Nephron (organoid): ENCODE data around the gene ENDOD1.

Source experiments
- H3K27ac Mint-ChIP-seq, 3 experiments: 2 replicates each; pipeline ENCODE4 v1.8.0; 2020; ENCODE audit warnings: mixed read lengths in 3 of 3, mild to moderate bottlenecking in 2 of 3, moderate library complexity in 1 of 3
- H3K27me3 Mint-ChIP-seq: 2 replicates; pipeline ENCODE4 v1.8.0; 2021; ENCODE audit warnings: low read depth, mild to moderate bottlenecking, moderate library complexity, mixed read lengths
- H3K36me3 Mint-ChIP-seq: 2 replicates; pipeline ENCODE4 v1.8.0; 2020; ENCODE audit warnings: low read depth, mixed read lengths
- H3K4me1 Mint-ChIP-seq: 2 replicates; pipeline ENCODE4 v1.8.0; 2020; ENCODE audit warnings: mixed read lengths
- H3K4me3 Mint-ChIP-seq, 3 experiments: 2 replicates each; pipeline ENCODE4 v1.8.0; 2020; ENCODE audit warnings: mild to moderate bottlenecking in 3 of 3, mixed read lengths in 3 of 3, moderate library complexity in 2 of 3
- H3K9me3 Mint-ChIP-seq: 2 replicates; pipeline ENCODE4 v1.8.0; 2020; ENCODE audit warnings: mixed read lengths
- CTCF ChIP-seq, 3 experiments: fragments of 200-600 bp; sonication (generic); IDR thresholded peaks; one replicate each; pipeline ENCODE4 v1.5.0; 2021; ENCODE audit warnings: antibody characterized with exemption in 3 of 3; ENCODE audit not compliant: unreplicated experiment in 3 of 3

ENDOD1 gene

GRCh38 chr11:95154514-95154913 lies 64.9 kb downstream of the ENDOD1 start:
- H3K27me3 Mint-ChIP-seq: peaks cover 3% of the 10 kb centered on the region
- peak overlapping the region in 1 of 3 experiments; percentile 63 for H3K27ac Mint-ChIP-seq
- H3K9me3 Mint-ChIP-seq: no peaks in the 10 kb centered on the region
- no peak overlapping the region for H3K4me3 Mint-ChIP-seq
- TF ChIP-seq CTCF (IDR thresholded peaks at IDR 0.05; ENCODE audit: unreplicated experiment in 3 of 3): peak; percentile 59 to 67 (median 67)
- H3K36me3 Mint-ChIP-seq: no peaks in the 10 kb centered on the region
- H3K4me1 Mint-ChIP-seq: peaks cover 62% of the 10 kb centered on the region

GRCh38 chr11:95155385-95155784 lies 65.7 kb downstream of the ENDOD1 start:
- peak overlapping the region in 1 of 3 experiments; percentile 21 for H3K27ac Mint-ChIP-seq

DNA sequence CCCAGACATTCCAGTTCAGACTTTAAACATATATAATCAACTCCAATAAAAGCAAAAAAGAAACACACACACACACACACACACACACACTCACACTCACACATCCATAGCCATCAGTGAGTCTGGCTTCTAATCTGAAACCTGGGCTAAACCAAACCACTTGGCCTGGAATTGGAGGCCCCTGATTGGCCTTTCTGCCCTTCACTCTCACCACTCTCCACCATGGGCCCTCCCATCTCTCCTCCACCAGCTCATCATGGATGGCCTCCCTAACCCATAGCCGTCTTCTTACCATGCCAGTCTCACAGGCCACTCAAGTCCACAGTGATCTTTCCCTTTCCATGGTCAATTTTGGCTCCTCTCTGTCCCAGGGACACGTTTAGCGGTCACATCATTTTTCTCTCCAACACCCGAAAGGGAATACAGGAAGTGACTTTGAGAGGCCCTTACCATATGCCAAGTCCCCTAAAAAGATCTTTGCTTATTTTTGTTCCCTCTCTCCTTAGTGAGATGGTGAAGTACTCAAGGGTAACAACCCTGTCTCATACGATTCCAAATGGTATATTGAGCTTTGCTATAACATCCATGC lies 66.6 kb downstream of the ENDOD1 start:
- H3K4me1 Mint-ChIP-seq: peaks cover 59% of the 10 kb centered on the region
- peak overlapping the region in 2 of 3 experiments; percentile 76 to 89 for H3K27ac Mint-ChIP-seq
- no peaks in the 10 kb centered on the region for H3K9me3 Mint-ChIP-seq
- no peak for TF ChIP-seq CTCF (IDR thresholded peaks at IDR 0.05; ENCODE audit: unreplicated experiment in 3 of 3)
- H3K4me3 Mint-ChIP-seq: no peak overlapping the region
- peaks cover 3% of the 10 kb centered on the region for H3K27me3 Mint-ChIP-seq
- no peaks in the 10 kb centered on the region for H3K36me3 Mint-ChIP-seq

More at GRCh38 chr11:95155385-95155784, 65.7 kb downstream of the ENDOD1 start:
- no peak for TF ChIP-seq CTCF (IDR thresholded peaks at IDR 0.05; ENCODE audit: unreplicated experiment in 3 of 3)
- no peak overlapping the region for H3K4me3 Mint-ChIP-seq
- H3K36me3 Mint-ChIP-seq: no peaks in the 10 kb centered on the region
- H3K27me3 Mint-ChIP-seq: peaks cover 3% of the 10 kb centered on the region
- no peaks in the 10 kb centered on the region for H3K9me3 Mint-ChIP-seq
- peaks cover 59% of the 10 kb centered on the region for H3K4me1 Mint-ChIP-seq

DNA sequence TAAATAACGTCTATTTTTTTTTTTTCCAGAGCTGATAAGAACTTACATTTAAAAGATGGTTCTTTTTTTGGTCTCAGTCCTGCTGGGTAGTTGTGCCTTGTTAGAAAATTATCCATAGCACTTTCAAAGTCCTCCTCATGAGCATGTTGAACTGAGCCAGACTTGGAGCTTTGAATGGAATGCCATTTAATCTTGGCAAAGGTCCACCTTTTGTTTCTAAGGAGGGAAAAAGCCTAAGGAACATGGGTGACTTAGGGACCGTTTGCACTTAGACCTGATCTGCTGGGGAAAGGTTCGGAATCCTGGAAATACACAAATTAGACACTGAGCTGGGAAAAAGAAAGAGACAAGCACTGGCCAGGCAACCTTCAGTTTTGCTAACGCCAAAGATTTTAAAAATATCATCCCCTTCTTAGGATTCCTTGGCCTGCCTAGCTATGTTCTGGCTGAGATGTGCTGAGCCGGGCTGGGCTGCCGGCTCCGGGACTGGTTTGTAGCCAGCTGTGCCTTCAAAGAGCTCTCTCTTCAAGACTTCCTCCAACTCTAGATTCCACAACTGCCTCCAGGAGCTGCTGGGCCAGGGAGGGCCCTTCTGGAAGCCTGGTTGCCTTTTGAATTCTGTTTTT lies 67.4 kb downstream of the ENDOD1 start:
- no peaks in the 10 kb centered on the region for H3K27me3 Mint-ChIP-seq
- peak overlapping the region in 1 of 3 experiments; percentile 3 for H3K4me3 Mint-ChIP-seq
- peaks cover 58% of the 10 kb centered on the region for H3K4me1 Mint-ChIP-seq
- H3K27ac Mint-ChIP-seq: peak overlapping the region in 2 of 3 experiments; percentile 76 to 89
- no peak for TF ChIP-seq CTCF (IDR thresholded peaks at IDR 0.05; ENCODE audit: unreplicated experiment in 3 of 3)
- no peaks in the 10 kb centered on the region for H3K36me3 Mint-ChIP-seq
- H3K9me3 Mint-ChIP-seq: no peaks in the 10 kb centered on the region

GRCh38 chr11:95157824-95158223 lies 68.2 kb downstream of the ENDOD1 start:
- peaks cover 53% of the 10 kb centered on the region for H3K4me1 Mint-ChIP-seq
- H3K27ac Mint-ChIP-seq: peak overlapping the region in 2 of 3 experiments; percentile 76 to 89
- no peaks in the 10 kb centered on the region for H3K9me3 Mint-ChIP-seq
- TF ChIP-seq CTCF (IDR thresholded peaks at IDR 0.05; ENCODE audit: unreplicated experiment in 3 of 3): no peak
- H3K27me3 Mint-ChIP-seq: no peaks in the 10 kb centered on the region
- H3K36me3 Mint-ChIP-seq: no peaks in the 10 kb centered on the region
- no peak overlapping the region for H3K4me3 Mint-ChIP-seq

DNA sequence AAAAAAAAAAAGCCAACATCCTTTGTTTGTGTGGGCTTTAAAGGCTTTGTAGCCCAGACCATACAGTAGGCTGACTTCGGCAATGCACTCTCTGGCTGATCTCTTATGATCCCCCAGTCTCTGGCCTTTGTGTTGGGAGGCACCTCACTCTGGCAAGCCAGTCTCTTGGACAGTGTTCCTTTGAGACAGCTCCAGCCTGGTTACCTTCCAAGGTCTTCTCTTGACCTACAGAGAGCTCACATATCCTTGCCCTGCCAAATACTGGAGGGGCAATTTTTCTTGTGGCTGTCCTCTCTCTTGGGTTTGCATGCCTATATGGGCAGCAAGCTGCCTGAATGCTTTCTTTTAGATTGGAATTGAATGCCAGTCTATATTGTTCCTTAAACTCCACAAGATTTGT lies 71.6 kb downstream of the ENDOD1 start:
- no peaks in the 10 kb centered on the region for H3K27me3 Mint-ChIP-seq
- no peak for TF ChIP-seq CTCF (IDR thresholded peaks at IDR 0.05; ENCODE audit: unreplicated experiment in 3 of 3)
- no peaks in the 10 kb centered on the region for H3K9me3 Mint-ChIP-seq
- no peaks in the 10 kb centered on the region for H3K36me3 Mint-ChIP-seq
- H3K4me1 Mint-ChIP-seq: peaks cover 31% of the 10 kb centered on the region
- peak overlapping the region in 1 of 3 experiments; percentile 56 for H3K27ac Mint-ChIP-seq
- H3K4me3 Mint-ChIP-seq: no peak overlapping the region
